WTC11 (cell line): ENCODE measurements around the gene LRRFIP1. TPM values are rescaled to one million over a fixed set of nuclear protein-coding genes. Genes with fewer than 3 reads are reported as not detected.
A peak's percentile ranks its signal among the peaks of the same experiment; 100 is the strongest.

ENCODE experiments used
- ATAC-seq: fragments of 200-7000 bp; cut with Tn5 transposase; 2 replicates; pipeline ENCODE4 v1.10.0; 2021; ENCODE audit warnings: mild to moderate bottlenecking, moderate library complexity
- CTCF ChIA-PET: fragments of 300-600 bp; sonication (Branson Sonifier 250); formaldehyde crosslinking; loops from one replicate; lab custom pipeline; 2021; ENCODE audit warnings: antibody characterized with exemption; lab: Charles Lee
- POLR2A ChIA-PET: fragments of 350-600 bp; sonication (Branson Sonifier 250); formaldehyde crosslinking; loops from one replicate; lab custom pipeline; 2021; ENCODE audit warnings: antibody characterized with exemption; lab: Charles Lee
- DNase-seq: peaks from one replicate; pipeline ENCODE4 v3.0.0; 2021; ENCODE audit warnings: low spot score
- H3K27ac Mint-ChIP-seq: 2 replicates; pipeline ENCODE4 v1.8.0; 2021; ENCODE audit warnings: mixed read lengths
- H3K27me3 Mint-ChIP-seq: 2 replicates; pipeline ENCODE4 v1.8.0; 2021; ENCODE audit warnings: low read depth, mild to moderate bottlenecking, moderate library complexity, mixed read lengths
- H3K36me3 Mint-ChIP-seq: 2 replicates; pipeline ENCODE4 v1.8.0; 2021; ENCODE audit warnings: mixed read lengths
- H3K4me1 Mint-ChIP-seq: 2 replicates; pipeline ENCODE4 v1.8.0; 2022; ENCODE audit warnings: mixed read lengths
- H3K4me3 Mint-ChIP-seq: 2 replicates; pipeline ENCODE4 v1.8.0; 2021; ENCODE audit warnings: mild to moderate bottlenecking, moderate library complexity, mixed read lengths
- H3K9me3 Mint-ChIP-seq: 2 replicates; pipeline ENCODE4 v1.8.0; 2021; ENCODE audit warnings: mixed read lengths
- AFF4 ChIP-seq: sonication (generic); formaldehyde crosslinking; IDR thresholded peaks from 2 replicates; pipeline ENCODE4 v1.8.1; 2023; ENCODE audit warnings: mild to moderate bottlenecking, missing genetic modification reagents, borderline replicate concordance
- AR ChIP-seq: fragments of 250-450 bp; sonication (Bioruptor Pico); IDR thresholded peaks from 2 replicates; pipeline ENCODE4 v1.9.0; 2021; ENCODE audit warnings: mild to moderate bottlenecking
- ATF6 ChIP-seq: sonication (generic); formaldehyde crosslinking; IDR thresholded peaks from 2 replicates; pipeline ENCODE4 v1.8.1; 2023; ENCODE audit warnings: mild to moderate bottlenecking, missing genetic modification reagents
- CTCF ChIP-seq: fragments of 200-600 bp; IDR thresholded peaks from 2 replicates; pipeline ENCODE4 v1.8.0; 2022; ENCODE audit warnings: antibody characterized with exemption
- NFATC4 ChIP-seq: fragments of 250-450 bp; sonication (Bioruptor Pico); IDR thresholded peaks from 2 replicates; pipeline ENCODE4 v1.9.0; 2021; ENCODE audit warnings: mild to moderate bottlenecking
- NR2C2 ChIP-seq: sonication (generic); formaldehyde crosslinking; IDR thresholded peaks from 2 replicates; pipeline ENCODE4 v1.8.0; 2022; ENCODE audit warnings: mild to moderate bottlenecking, missing genetic modification reagents
- RELA ChIP-seq: sonication (generic); formaldehyde crosslinking; IDR thresholded peaks from 2 replicates; pipeline ENCODE4 v1.8.1; 2022; ENCODE audit warnings: missing genetic modification reagents, mild to moderate bottlenecking, borderline replicate concordance
- ZBTB21 ChIP-seq: sonication (generic); formaldehyde crosslinking; IDR thresholded peaks from 2 replicates; pipeline ENCODE4 v1.8.1; 2023; ENCODE audit warnings: mild to moderate bottlenecking, missing genetic modification reagents, borderline replicate concordance
- ZNF263 ChIP-seq: sonication (generic); formaldehyde crosslinking; IDR thresholded peaks from 2 replicates; pipeline ENCODE4 v1.8.1; 2022; ENCODE audit warnings: low read depth, mild to moderate bottlenecking, moderate library complexity, missing genetic modification reagents
- ZNF423 ChIP-seq: fragments of 250-450 bp; sonication (Bioruptor Pico); IDR thresholded peaks from 2 replicates; pipeline ENCODE4 v2.1.2; 2022; ENCODE audit warnings: mild to moderate bottlenecking, moderate library complexity
- ZNF671 ChIP-seq: fragments of 250-450 bp; sonication (Bioruptor Pico); IDR thresholded peaks from 2 replicates; pipeline ENCODE4 v1.8.0; 2021; ENCODE audit warnings: mild to moderate bottlenecking
- total RNA-seq: library from RNA; stranded (reverse); gene quantifications from 3 replicates; pipeline ENCODE4 v1.2.3, GENCODE V29; 2021

The LRRFIP1 gene
- total RNA-seq, 1 experiment from 2014 or later: 88.4 TPM

- TF ChIP-seq AR (CRISPR knock-in tag): no peak
- TF ChIP-seq ZNF423 (CRISPR knock-in tag): no peak
- no peak for TF ChIP-seq ZNF263 (CRISPR knock-in tag)
Observed at GRCh38 chr2:237670641-237671040, 43.3 kb downstream of the LRRFIP1 start (continued).

- Mint-ChIP-seq H3K9me3 (no peaks in the 10 kb centered on the region), H3K27me3 (no peaks in the 10 kb centered on the region), H3K4me3 (no peak overlapping the region), H3K27ac (no peak overlapping the region), H3K4me1 (peaks cover 67% of the 10 kb centered on the region), H3K36me3 (no peaks in the 10 kb centered on the region)
- ChIA-PET CTCF (interaction anchor here (1.0 to 9.0 kb wide), 12 partner anchors 9 to 160 kb away, joined by 3 to 63 read pairs (median 6); no protein-coding TSS in a partner anchor), POLR2A (interaction anchor here (0.6 kb wide), 1 partner anchor 437 kb away, joined by 3 read pairs; no protein-coding TSS in a partner anchor)
- TF ChIP-seq ZNF671 (CRISPR knock-in tag): no peak
- TF ChIP-seq ZBTB21 (CRISPR knock-in tag): no peak
- TF ChIP-seq NR2C2: no peak
- TF ChIP-seq RELA (CRISPR knock-in tag): no peak
- no peak for TF ChIP-seq ATF6 (CRISPR knock-in tag)
- TF ChIP-seq NFATC4 (CRISPR knock-in tag): no peak
- DNase-seq (no peak), ATAC-seq (no peak)
Observed at GRCh38 chr2:237671466-237672138, 44.2 kb downstream of the LRRFIP1 start.

- Mint-ChIP-seq H3K9me3 (no peaks in the 10 kb centered on the region), H3K27ac (no peak overlapping the region; the same call in 1 of the 2 replicates), H3K4me3 (no peak overlapping the region), H3K36me3 (no peaks in the 10 kb centered on the region), H3K27me3 (no peaks in the 10 kb centered on the region), H3K4me1 (peaks cover 63% of the 10 kb centered on the region)
- TF ChIP-seq CTCF (peak; percentile 5; the same call in 1 of the 2 replicates), AFF4 (no peak)
- ATAC-seq (no peak), DNase-seq (no peak)
- ChIA-PET CTCF (interaction anchor here (0.9 to 9.0 kb wide), 14 partner anchors 9 to 251 kb away, joined by 3 to 63 read pairs (median 6); no protein-coding TSS in a partner anchor), POLR2A (no interaction called here)
Observed at GRCh38 chr2:237672731-237673129, 45.3 kb downstream of the LRRFIP1 start.
